Measurements from ENCODE around the gene TTLL1.

TTLL1 gene

DNA sequence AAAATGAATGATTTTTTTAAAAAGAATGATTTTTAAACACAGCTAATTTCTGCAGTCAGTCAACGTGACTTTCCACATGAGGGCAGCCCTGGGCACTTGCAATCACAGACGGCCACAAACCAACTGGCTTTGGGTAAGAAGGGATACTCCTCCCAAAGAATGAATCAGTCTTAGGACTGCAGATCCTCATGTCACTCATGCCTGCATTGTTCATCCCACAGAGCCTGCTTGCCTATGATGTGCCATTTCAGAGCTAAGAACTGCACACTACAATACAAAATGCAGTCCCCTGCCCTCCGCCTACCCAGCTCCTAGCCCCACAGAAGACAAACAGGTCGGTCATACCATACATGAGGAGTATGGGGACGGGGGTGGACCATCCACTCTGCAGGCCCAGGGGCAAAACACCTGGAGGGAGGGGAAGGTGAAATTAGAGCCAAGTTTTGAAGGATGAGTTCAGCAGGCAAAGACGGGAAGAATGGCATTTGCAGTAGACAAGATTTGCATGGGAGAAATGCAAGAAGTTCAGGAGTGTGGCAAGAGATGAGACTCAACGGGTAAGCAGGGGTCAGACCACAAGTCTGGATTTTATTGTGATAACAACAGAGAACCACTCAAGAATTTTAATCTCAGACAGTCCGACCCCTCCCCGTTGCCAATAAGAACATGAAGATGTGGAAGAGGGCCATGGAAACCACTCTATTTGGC lies 98.9 kb downstream of the TTLL1 start:
- Mint-ChIP-seq H3K4me3 (no peak overlapping the region), H3K4me1 (ENCODE audit: low read depth) (peaks cover 35% of the 10 kb centered on the region), H3K36me3 (peaks cover 3% of the 10 kb centered on the region), H3K9me3 (ENCODE audit: low read depth) (no peaks in the 10 kb centered on the region), H3K27ac (no peak overlapping the region), H3K27me3 (no peaks in the 10 kb centered on the region)

Data from activated naive CD8-positive, alpha-beta T cell (primary cell).